Nephron progenitor cell (in vitro differentiated cells): ENCODE data around the gene FARP1.

Experiments
- DNase-seq: peaks from one replicate; pipeline ENCODE4 v3.0.0; 2021
- H3K27ac Mint-ChIP-seq: 2 replicates; pipeline ENCODE4 v1.8.0; 2021; ENCODE audit warnings: mild to moderate bottlenecking, moderate library complexity, mixed read lengths
- H3K27me3 Mint-ChIP-seq: 2 replicates; pipeline ENCODE4 v1.8.0; 2021; ENCODE audit warnings: mild to moderate bottlenecking, low read depth, mixed read lengths; ENCODE audit not compliant: poor library complexity
- H3K36me3 Mint-ChIP-seq: 2 replicates; pipeline ENCODE4 v1.8.0; 2021; ENCODE audit warnings: low read depth, mixed read lengths
- H3K4me1 Mint-ChIP-seq: 2 replicates; pipeline ENCODE4 v1.8.0; 2021; ENCODE audit warnings: mixed read lengths
- H3K4me3 Mint-ChIP-seq: 2 replicates; pipeline ENCODE4 v1.8.0; 2021; ENCODE audit warnings: mild to moderate bottlenecking, moderate library complexity, mixed read lengths
- H3K9me3 Mint-ChIP-seq: 2 replicates; pipeline ENCODE4 v1.8.0; 2021; ENCODE audit warnings: mild to moderate bottlenecking, moderate library complexity, mixed read lengths
- TF ChIP-seq, protein P1 (sequence below): fragments of 200-600 bp; sonication (generic); IDR thresholded peaks from 2 replicates; pipeline ENCODE4 v1.5.0; 2021; ENCODE audit warnings: antibody characterized with exemption

FARP1 gene

DNA sequence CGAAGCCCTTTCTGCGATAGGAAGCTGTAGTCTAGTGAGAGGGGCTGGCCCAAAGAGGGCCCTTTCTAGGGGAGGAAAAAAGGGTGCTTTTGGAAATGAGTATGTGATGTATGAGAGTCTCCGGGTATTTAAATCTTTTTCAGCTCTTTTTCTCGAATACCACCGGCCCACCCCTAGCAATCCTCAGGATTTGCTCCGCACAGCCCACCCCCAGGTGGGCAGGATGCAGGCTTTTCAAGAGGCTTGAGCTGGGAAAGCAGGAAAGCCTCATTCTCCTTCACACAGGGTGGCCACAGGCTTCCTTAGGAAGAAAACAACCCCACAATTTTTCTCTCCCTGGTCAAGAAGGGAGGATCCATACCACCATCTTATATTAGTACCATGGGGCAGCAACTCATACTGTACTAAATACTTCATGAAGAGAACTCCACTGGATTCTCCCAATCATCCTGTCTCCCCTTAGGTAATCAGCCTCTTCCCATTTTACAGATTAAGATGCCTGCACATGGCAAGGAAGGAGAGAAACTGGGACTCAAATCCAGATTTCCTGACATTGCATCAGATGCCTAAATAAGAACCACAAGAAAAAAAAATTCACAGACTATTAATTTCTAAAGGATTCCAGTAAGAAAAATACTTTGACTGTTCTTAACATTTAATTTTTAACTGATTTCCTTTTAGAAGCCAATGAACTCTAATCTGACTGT, 349.6 kb downstream of the FARP1 start:
- H3K4me1 Mint-ChIP-seq = peaks cover 93% of the 10 kb centered on the region
- TF ChIP-seq, protein P1, sequence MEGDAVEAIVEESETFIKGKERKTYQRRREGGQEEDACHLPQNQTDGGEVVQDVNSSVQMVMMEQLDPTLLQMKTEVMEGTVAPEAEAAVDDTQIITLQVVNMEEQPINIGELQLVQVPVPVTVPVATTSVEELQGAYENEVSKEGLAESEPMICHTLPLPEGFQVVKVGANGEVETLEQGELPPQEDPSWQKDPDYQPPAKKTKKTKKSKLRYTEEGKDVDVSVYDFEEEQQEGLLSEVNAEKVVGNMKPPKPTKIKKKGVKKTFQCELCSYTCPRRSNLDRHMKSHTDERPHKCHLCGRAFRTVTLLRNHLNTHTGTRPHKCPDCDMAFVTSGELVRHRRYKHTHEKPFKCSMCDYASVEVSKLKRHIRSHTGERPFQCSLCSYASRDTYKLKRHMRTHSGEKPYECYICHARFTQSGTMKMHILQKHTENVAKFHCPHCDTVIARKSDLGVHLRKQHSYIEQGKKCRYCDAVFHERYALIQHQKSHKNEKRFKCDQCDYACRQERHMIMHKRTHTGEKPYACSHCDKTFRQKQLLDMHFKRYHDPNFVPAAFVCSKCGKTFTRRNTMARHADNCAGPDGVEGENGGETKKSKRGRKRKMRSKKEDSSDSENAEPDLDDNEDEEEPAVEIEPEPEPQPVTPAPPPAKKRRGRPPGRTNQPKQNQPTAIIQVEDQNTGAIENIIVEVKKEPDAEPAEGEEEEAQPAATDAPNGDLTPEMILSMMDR = no peak
- peak overlapping the region; percentile 61 for H3K27ac Mint-ChIP-seq
- H3K9me3 Mint-ChIP-seq = no peaks in the 10 kb centered on the region
- peaks cover 12% of the 10 kb centered on the region for H3K36me3 Mint-ChIP-seq
- H3K27me3 Mint-ChIP-seq = peaks cover 2% of the 10 kb centered on the region
- no peak for DNase-seq
- no peak overlapping the region for H3K4me3 Mint-ChIP-seq

DNA sequence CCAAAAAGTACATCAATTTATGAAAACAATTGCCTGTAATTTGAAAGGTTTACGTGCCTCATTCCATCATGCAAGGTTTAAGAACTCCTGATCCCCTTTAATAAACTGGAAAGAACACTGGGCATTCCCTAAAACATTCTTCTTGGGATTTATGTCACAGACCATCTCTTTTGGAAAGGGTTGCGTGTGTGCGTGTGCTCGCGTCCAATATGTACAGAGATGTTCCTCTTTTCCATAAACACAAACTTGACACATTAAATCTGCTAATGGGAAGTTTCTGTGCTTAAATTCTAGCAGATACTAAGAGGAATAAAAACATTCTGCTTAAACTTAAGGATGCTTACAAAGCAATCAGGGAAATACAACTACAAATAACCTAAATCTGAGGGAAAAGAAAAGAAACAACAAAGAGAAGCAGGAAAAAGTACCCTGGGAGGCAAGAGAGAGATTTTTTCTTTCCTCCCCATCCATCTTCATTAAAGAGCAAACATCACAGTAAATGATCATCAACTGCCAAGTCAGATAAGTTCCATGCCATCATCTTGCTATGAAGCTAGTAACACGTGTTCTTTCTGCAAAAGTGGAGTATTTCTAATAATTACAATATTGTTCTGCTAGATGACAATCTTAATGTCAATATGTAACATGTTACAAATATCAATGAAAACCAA, 350.3 kb downstream of the FARP1 start:
- H3K27ac Mint-ChIP-seq = no peak overlapping the region
- peaks cover 2% of the 10 kb centered on the region for H3K27me3 Mint-ChIP-seq
- TF ChIP-seq, protein P1 = no peak
- H3K4me1 Mint-ChIP-seq = peaks cover 93% of the 10 kb centered on the region
- peaks cover 3% of the 10 kb centered on the region for H3K9me3 Mint-ChIP-seq
- peaks cover 19% of the 10 kb centered on the region for H3K36me3 Mint-ChIP-seq
- DNase-seq = no peak
- H3K4me3 Mint-ChIP-seq = no peak overlapping the region

DNA sequence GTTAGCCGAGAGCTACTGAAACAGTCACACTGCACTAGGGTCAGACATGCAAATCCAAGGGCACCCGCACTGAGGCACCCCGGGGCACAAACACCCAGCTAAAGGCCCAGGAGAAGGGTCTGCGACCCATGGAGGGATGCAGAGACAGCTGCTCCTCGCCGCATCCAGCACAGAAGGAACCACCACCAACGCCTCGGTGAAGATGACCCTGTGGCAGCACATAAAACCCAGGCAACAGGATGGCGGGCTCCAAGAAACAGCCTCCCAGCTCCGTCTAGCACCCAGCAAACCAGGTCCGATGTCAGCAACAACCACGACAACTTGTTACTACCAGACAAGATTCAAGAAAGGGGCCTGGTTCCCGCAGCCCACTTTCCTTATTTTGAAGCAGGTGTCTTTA, 351.9 kb downstream of the FARP1 start:
- Mint-ChIP-seq H3K9me3 (peaks cover 7% of the 10 kb centered on the region), H3K36me3 (peaks cover 31% of the 10 kb centered on the region), H3K4me3 (no peak overlapping the region), H3K27ac (peak overlapping the region; percentile 7), H3K27me3 (peaks cover 2% of the 10 kb centered on the region), H3K4me1 (peaks cover 83% of the 10 kb centered on the region)
- TF ChIP-seq, protein P1 = no peak
- DNase-seq = no peak

DNA sequence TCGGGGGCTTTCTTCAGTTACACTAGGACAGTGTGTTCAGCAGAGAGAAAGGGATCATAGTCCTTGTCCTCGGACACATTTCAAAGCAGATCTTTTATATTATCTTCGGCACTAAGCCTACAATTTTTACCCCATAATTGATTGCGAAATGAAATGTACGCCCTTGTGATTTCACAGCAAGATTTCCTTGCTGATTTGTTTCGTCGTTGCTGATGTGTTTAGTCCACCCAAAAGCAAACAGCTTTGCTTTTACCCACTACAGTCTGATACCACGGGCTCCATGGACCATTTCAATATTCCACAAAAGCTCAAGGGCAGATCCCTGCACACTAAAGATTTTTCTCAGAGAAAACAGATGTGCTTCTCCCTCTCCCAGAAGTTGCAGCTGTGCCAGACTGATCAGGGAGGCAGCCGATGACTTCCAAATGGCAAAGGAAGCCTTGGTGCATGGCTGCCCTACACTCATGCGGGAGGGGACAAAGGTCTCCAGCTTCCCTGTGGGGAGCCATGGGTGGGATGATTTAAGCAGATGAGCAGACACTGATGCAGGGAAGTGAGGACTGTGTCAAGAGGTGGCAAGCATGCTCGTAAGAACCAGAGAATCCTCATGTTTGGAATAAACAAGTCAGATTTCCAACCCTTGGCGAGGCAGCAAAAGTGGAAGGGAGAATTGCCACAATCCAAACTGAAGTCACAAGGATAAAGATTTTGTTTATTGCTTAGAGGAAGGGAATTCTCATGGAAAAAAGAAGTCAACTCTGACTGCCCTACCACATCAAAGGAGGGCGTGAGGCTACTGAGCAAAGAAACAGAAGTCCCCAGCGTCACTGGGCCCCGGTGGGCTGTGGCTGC, 353.0 kb downstream of the FARP1 start:
- H3K9me3 Mint-ChIP-seq = peaks cover 7% of the 10 kb centered on the region
- H3K27ac Mint-ChIP-seq = peak overlapping the region; percentile 95
- H3K4me1 Mint-ChIP-seq = peaks cover 83% of the 10 kb centered on the region
- TF ChIP-seq, protein P1 = no peak
- no peak for DNase-seq
- H3K36me3 Mint-ChIP-seq = peaks cover 40% of the 10 kb centered on the region
- peaks cover 2% of the 10 kb centered on the region for H3K27me3 Mint-ChIP-seq
- H3K4me3 Mint-ChIP-seq = peak overlapping the region; percentile 60

DNA sequence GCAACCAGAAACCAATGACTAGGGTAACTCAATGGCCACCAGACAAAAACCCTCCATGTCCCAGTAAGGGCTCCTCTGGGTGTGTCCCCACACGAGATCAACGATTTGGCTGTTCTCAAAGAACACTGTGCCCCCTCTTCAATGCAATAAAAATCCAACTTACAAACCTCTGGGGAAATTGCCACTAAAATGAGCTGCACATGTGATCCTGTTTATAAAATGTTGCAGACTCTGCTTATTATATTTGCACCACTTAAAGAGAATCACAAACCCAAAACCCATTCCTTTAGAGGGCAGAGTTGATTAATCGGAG, 353.5 kb downstream of the FARP1 start:
- H3K4me1 Mint-ChIP-seq = peaks cover 82% of the 10 kb centered on the region
- peaks cover 7% of the 10 kb centered on the region for H3K9me3 Mint-ChIP-seq
- no peak overlapping the region for H3K4me3 Mint-ChIP-seq
- peaks cover 41% of the 10 kb centered on the region for H3K36me3 Mint-ChIP-seq
- no peak for DNase-seq
- H3K27ac Mint-ChIP-seq = peak overlapping the region; percentile 95
- TF ChIP-seq, protein P1 = no peak
- peaks cover 2% of the 10 kb centered on the region for H3K27me3 Mint-ChIP-seq
